Loucy (cell line): ENCODE data around the gene ZNF581.

Experiments
- H2AFZ ChIP-seq: fragments of 200-600 bp; sonication (generic); 2 replicates; pipeline ENCODE4 v1.6.0; 2016; ENCODE audit warnings: antibody characterized with exemption, mild to moderate bottlenecking, low read length, moderate library complexity
- H3F3A ChIP-seq: fragments of 200-600 bp; 2 replicates; pipeline ENCODE4 v1.6.0; 2016; ENCODE audit warnings: antibody characterized with exemption, low read depth, mild to moderate bottlenecking
- H3K27me3 ChIP-seq: fragments of 200-600 bp; sonication (generic); 2 replicates; pipeline ENCODE4 v1.6.1; 2014; ENCODE audit warnings: low read length, mild to moderate bottlenecking; ENCODE audit not compliant: insufficient read depth, poor library complexity, severe bottlenecking
- H3K36me3 ChIP-seq: fragments of 200-600 bp; sonication (generic); 2 replicates; pipeline ENCODE4 v1.6.1; 2016; ENCODE audit warnings: low read length; ENCODE audit not compliant: insufficient read depth
- H3K4me1 ChIP-seq: fragments of 200-600 bp; sonication (generic); 2 replicates; pipeline ENCODE4 v1.5.1; 2014; ENCODE audit warnings: low read length, mild to moderate bottlenecking; ENCODE audit not compliant: insufficient read depth, poor library complexity, severe bottlenecking
- H3K4me2 ChIP-seq: fragments of 200-600 bp; sonication (generic); 2 replicates; pipeline ENCODE4 v1.6.0; 2014; ENCODE audit warnings: antibody characterized with exemption, low read length, low read depth, mild to moderate bottlenecking; ENCODE audit not compliant: poor library complexity, severe bottlenecking
- H3K4me3 ChIP-seq: fragments of 200-600 bp; sonication (generic); 2 replicates; pipeline ENCODE4 v1.5.1; 2014; ENCODE audit warnings: low read length, mild to moderate bottlenecking, mixed read lengths; ENCODE audit not compliant: poor library complexity, severe bottlenecking
- H3K79me2 ChIP-seq: fragments of 200-600 bp; sonication (generic); 2 replicates; pipeline ENCODE4 v1.6.1; 2014; ENCODE audit warnings: low read length; ENCODE audit not compliant: insufficient read depth
- H3K9ac ChIP-seq: fragments of 200-600 bp; sonication (generic); 2 replicates; pipeline ENCODE4 v1.6.0; 2014; ENCODE audit warnings: mild to moderate bottlenecking, low read depth, low read length, moderate library complexity; ENCODE audit not compliant: poor library complexity, severe bottlenecking
- H3K9me2 ChIP-seq: fragments of 200-600 bp; sonication (generic); replicated peaks from 2 replicates; pipeline ENCODE4 v1.6.1; 2016; ENCODE audit warnings: low read depth, low read length, mixed read lengths
- H3K9me3 ChIP-seq: fragments of 200-600 bp; sonication (generic); 2 replicates; pipeline ENCODE4 v1.6.1; 2014; ENCODE audit warnings: mild to moderate bottlenecking, antibody characterized with exemption, low read length, low read depth; ENCODE audit not compliant: insufficient read depth
- H4K20me1 ChIP-seq: fragments of 200-600 bp; sonication (generic); 2 replicates; pipeline ENCODE4 v1.6.0; 2014; ENCODE audit warnings: antibody characterized with exemption, low read length, mild to moderate bottlenecking; ENCODE audit not compliant: insufficient read depth, poor library complexity, severe bottlenecking
- CTCF ChIP-seq: fragments of 200-600 bp; sonication (generic); conservative IDR thresholded peaks from 2 replicates; pipeline ENCODE4 v1.5.1; 2014; ENCODE audit warnings: mild to moderate bottlenecking, antibody characterized with exemption, low read length
- EZH2phosphoT487 ChIP-seq: fragments of 200-600 bp; IDR thresholded peaks from 2 replicates; pipeline ENCODE4 v1.6.1; 2018; ENCODE audit warnings: antibody characterized with exemption, mild to moderate bottlenecking, moderate library complexity, borderline replicate concordance

ZNF581 gene

GRCh38 chr19:55599468-55599841 lies 44.0 kb upstream of the ZNF581 start, which contains the start of gene FIZ1:
FIZ1 (minus strand) TSS chr19:55599517; CDS start chr19:55597865, 1,652 bp downstream.
- H3K36me3 ChIP-seq, result no peaks in the 10 kb centered on the region
- peaks cover 26% of the 10 kb centered on the region for H3K4me1 ChIP-seq
- H3K79me2 ChIP-seq, result peaks cover 26% of the 10 kb centered on the region
- H3K4me3 ChIP-seq, result peak within 1 kb of the TSS; percentile 74
- H3K9ac ChIP-seq, result peak within 1 kb of the TSS; percentile 97
- no peaks in the 10 kb centered on the region for H3F3A ChIP-seq
- H3K9me2 ChIP-seq, result no peaks in the 10 kb centered on the region
- TF ChIP-seq CTCF (no peak), EZH2phosphoT487 (no peak)
- no peaks in the 10 kb centered on the region for H3K9me3 ChIP-seq
- peak within 1 kb of the TSS; percentile 95 for H3K4me2 ChIP-seq
- H3K27me3 ChIP-seq, result no peaks in the 10 kb centered on the region
- peaks cover 6% of the 10 kb centered on the region for H4K20me1 ChIP-seq
- H2AFZ ChIP-seq, result peak within 1 kb of the TSS; percentile 78

GRCh38 chr19:55599842-55600661 lies 43.4 kb upstream of the ZNF581 start, which contains the start of gene ZNF524:
ZNF524 (plus strand) TSS chr19:55600288; CDS start chr19:55602113, 1,825 bp downstream.
- Histone ChIP-seq H2AFZ (peak within 1 kb of the TSS; percentile 78), H3K79me2 (peaks cover 26% of the 10 kb centered on the region), H3F3A (peaks cover 4% of the 10 kb centered on the region), H3K4me2 (peak within 1 kb of the TSS; percentile 95), H4K20me1 (peaks cover 6% of the 10 kb centered on the region), H3K9me2 (no peaks in the 10 kb centered on the region), H3K4me3 (peak within 1 kb of the TSS; percentile 74), H3K9me3 (no peaks in the 10 kb centered on the region), H3K9ac (peak within 1 kb of the TSS; percentile 97), H3K27me3 (no peaks in the 10 kb centered on the region), H3K4me1 (peaks cover 30% of the 10 kb centered on the region), H3K36me3 (no peaks in the 10 kb centered on the region)
- TF ChIP-seq CTCF (no peak), EZH2phosphoT487 (no peak)

- Histone ChIP-seq H3K9me3 (no peaks in the 10 kb centered on the region), H3K9ac (peak overlapping the region; percentile 97), H3F3A (peaks cover 6% of the 10 kb centered on the region), H2AFZ (peak overlapping the region; percentile 56; the same call in 1 of the 2 replicates), H3K9me2 (no peaks in the 10 kb centered on the region), H3K4me3 (peak overlapping the region; percentile 74), H3K4me2 (peak overlapping the region; percentile 95), H3K27me3 (no peaks in the 10 kb centered on the region), H3K4me1 (peaks cover 30% of the 10 kb centered on the region), H3K36me3 (no peaks in the 10 kb centered on the region), H3K79me2 (peaks cover 26% of the 10 kb centered on the region), H4K20me1 (peaks cover 7% of the 10 kb centered on the region)
- TF ChIP-seq CTCF (no peak), EZH2phosphoT487 (no peak)
Observed at GRCh38 chr19:55600662-55601028, 42.8 kb upstream of the ZNF581 start.
